Small intestine (tissue), 7 donors: ENCODE results near the gene IL16. TPM values are rescaled to one million over a fixed set of nuclear protein-coding genes. Genes with fewer than 3 reads are reported as not detected.

Experiments used
- DNase-seq, 2 donors: peaks; one replicate each; pipeline versions ENCODE4 v3.0.0 to v3.0.0-alpha.2; 2013
- FAIRE-seq: peaks from 2 replicates; lab custom pipeline; 2012; peaks lifted over from hg19 to GRCh38; lab: Jason Lieb, UNC
- H3K27ac ChIP-seq, 3 donors: one replicate each; pipeline ENCODE4 v1.5.1; 2013; ENCODE audit warnings: low read length in 2 of 3, mild to moderate bottlenecking in 2 of 3, control low read depth in 1 of 3, inconsistent platforms in 1 of 3, low read depth in 1 of 3, moderate library complexity in 1 of 3
- H3K27me3 ChIP-seq, 3 donors: one replicate each; pipeline ENCODE4 v1.6.1; 2013; ENCODE audit warnings: low read length in 3 of 3, inconsistent platforms in 1 of 3; ENCODE audit not compliant: control insufficient read depth in 3 of 3, insufficient read depth in 3 of 3
- H3K36me3 ChIP-seq, 3 donors: one replicate each; pipeline ENCODE4 v1.6.1; 2013; ENCODE audit warnings: low read length in 3 of 3, inconsistent platforms in 1 of 3, low read depth in 1 of 3, mild to moderate bottlenecking in 1 of 3, moderate library complexity in 1 of 3; ENCODE audit not compliant: control insufficient read depth in 3 of 3, insufficient read depth in 2 of 3
- H3K4me1 ChIP-seq, 3 donors: one replicate each; pipeline ENCODE4 v1.6.1; 2013; ENCODE audit warnings: low read length in 2 of 3, inconsistent platforms in 1 of 3, low read depth in 1 of 3, mild to moderate bottlenecking in 1 of 3, moderate library complexity in 1 of 3; ENCODE audit not compliant: control insufficient read depth in 3 of 3, insufficient read depth in 2 of 3
- H3K4me3 ChIP-seq, 3 donors: one replicate each; pipeline ENCODE4 v1.5.1; 2013; ENCODE audit warnings: low read length in 3 of 3, control low read depth in 1 of 3, inconsistent platforms in 1 of 3, low read depth in 1 of 3, mild to moderate bottlenecking in 1 of 3, moderate library complexity in 1 of 3
- H3K9me3 ChIP-seq, 2 donors: one replicate each; pipeline ENCODE4 v1.6.1; 2013; ENCODE audit warnings: low read depth in 1 of 2, low read length in 1 of 2; ENCODE audit not compliant: control insufficient read depth in 2 of 2, insufficient read depth in 1 of 2
- WGBS, 3 donors: extraction: QIAGEN DNeasy Blood & Tissue Kit; methylation state at CpG; one replicate each; pipeline ENCODE4 v1.1.7; 2013; 5-methylcytosine and 5-hydroxymethylcytosine counted together
- polyA plus RNA-seq, 4 donors: library from polyadenylated mRNA; stranded (reverse) in 3 of 4; unstranded in 1 of 4; fragments of 200-250 nt in 3 of 4; fragments of 120-200 nt in 1 of 4; gene quantifications; one replicate each; pipeline versions ENCODE4 v1.2.1 to v1.2.3, GENCODE V29; 2013
- donor health status: healthy with polysubstance abuse.
- donor health status: control.
- donor health status: control.
- donor health status: Bipolar disorder and iron deficiency.
- donor health status: healthy.

IL16 gene
- polyA plus RNA-seq, 4 donors: 1.8 to 9.7 (median 7.9) TPM

GRCh38 chr15:81288616-81289015 is 91.9 kb downstream of the IL16 start:
- peaks cover 0 to 2% (median 0%) of the 10 kb centered on the region in 3 donors for H3K4me1 ChIP-seq
- no peak overlapping the region for H3K27ac ChIP-seq
- H3K36me3 ChIP-seq: no peaks in the 10 kb centered on the region
- H3K4me3 ChIP-seq: no peak overlapping the region
- FAIRE-seq (no peak), DNase-seq (no peak)
- 83 to 91% (median 89%) methylated on average over 8 of the region's 8 CpGs for WGBS, 3 donors
- no peaks in the 10 kb centered on the region for H3K9me3 ChIP-seq
- H3K27me3 ChIP-seq: no peaks in the 10 kb centered on the region

- no peak overlapping the region for H3K4me3 ChIP-seq
- no peak for FAIRE-seq
Measured at GRCh38 chr15:81289910-81290309, 93.2 kb downstream of the IL16 start.

GRCh38 chr15:81291916-81292522 is 95.3 kb downstream of the IL16 start:
- no peak overlapping the region for H3K4me3 ChIP-seq
- H3K27me3 ChIP-seq: no peaks in the 10 kb centered on the region
- H3K9me3 ChIP-seq: no peaks in the 10 kb centered on the region
- WGBS, 3 donors: 58 to 74% (median 64%) methylated on average over 5 of the region's 5 CpGs
- FAIRE-seq (no peak), DNase-seq (no peak)
- H3K27ac ChIP-seq: peak overlapping the region in 1 of 3 donors; percentile 76
- no peaks in the 10 kb centered on the region for H3K36me3 ChIP-seq
- peaks cover 0 to 3% (median 0%) of the 10 kb centered on the region in 3 donors for H3K4me1 ChIP-seq

More at GRCh38 chr15:81289910-81290309, 93.2 kb downstream of the IL16 start:
- H3K36me3 ChIP-seq: no peaks in the 10 kb centered on the region
- H3K27ac ChIP-seq: no peak overlapping the region
- no peaks in the 10 kb centered on the region for H3K9me3 ChIP-seq
- WGBS, 3 donors: 37 to 77% (median 51%) methylated on average over 4 of the region's 4 CpGs
- H3K4me1 ChIP-seq: peaks cover 0 to 3% (median 0%) of the 10 kb centered on the region in 3 donors
- no peaks in the 10 kb centered on the region for H3K27me3 ChIP-seq
- DNase-seq: no peak

GRCh38 chr15:81292523-81293001 is 95.9 kb downstream of the IL16 start:
- Histone ChIP-seq H3K27me3 (no peaks in the 10 kb centered on the region), H3K27ac (peak overlapping the region in 2 of 3 donors; percentile 63 to 76), H3K4me1 (peaks cover 0 to 3% (median 0%) of the 10 kb centered on the region in 3 donors), H3K4me3 (no peak overlapping the region), H3K9me3 (no peaks in the 10 kb centered on the region), H3K36me3 (no peaks in the 10 kb centered on the region)
- no peak for DNase-seq
- FAIRE-seq: no peak
- WGBS, 3 donors: 71 to 88% (median 86%) methylated on average over 11 to 12 of the region's 12 CpGs

- DNase-seq: peak; percentile 17 to 47
- Histone ChIP-seq H3K4me3 (peak overlapping the region in 1 of 3 donors; percentile 5), H3K9me3 (no peaks in the 10 kb centered on the region), H3K36me3 (no peaks in the 10 kb centered on the region), H3K27me3 (no peaks in the 10 kb centered on the region), H3K4me1 (peaks cover 0 to 3% (median 0%) of the 10 kb centered on the region in 3 donors), H3K27ac (peak overlapping the region; percentile 42 to 76 (median 63))
- 55 to 70% (median 57%) methylated on average over 9 of the region's 9 CpGs for WGBS, 3 donors
- no peak for FAIRE-seq
Measured at GRCh38 chr15:81293728-81294515, 97.2 kb downstream of the IL16 start.

- Histone ChIP-seq H3K4me3 (peak overlapping the region in 1 of 3 donors; percentile 5), H3K9me3 (no peaks in the 10 kb centered on the region), H3K36me3 (no peaks in the 10 kb centered on the region), H3K27me3 (no peaks in the 10 kb centered on the region), H3K27ac (peak overlapping the region; percentile 24 to 76 (median 42)), H3K4me1 (peaks cover 0 to 3% (median 0%) of the 10 kb centered on the region in 3 donors)
- FAIRE-seq (no peak), DNase-seq (peak in 1 of 2 donors; percentile 16)
- 47 to 52% (median 51%) methylated on average over 6 of the region's 6 CpGs for WGBS, 3 donors
Measured at GRCh38 chr15:81294516-81294880, 97.8 kb downstream of the IL16 start.

GRCh38 chr15:81295486-81296121 is 98.9 kb downstream of the IL16 start:
- no peak for FAIRE-seq
- 71 to 90% (median 76%) methylated on average over 5 of the region's 5 CpGs for WGBS, 3 donors
- Histone ChIP-seq H3K4me3 (no peak overlapping the region), H3K27ac (peak overlapping the region in 2 of 3 donors; percentile 64 to 85), H3K4me1 (peaks cover 0 to 3% (median 0%) of the 10 kb centered on the region in 3 donors), H3K27me3 (no peaks in the 10 kb centered on the region), H3K9me3 (no peaks in the 10 kb centered on the region), H3K36me3 (no peaks in the 10 kb centered on the region)
- DNase-seq: no peak

GRCh38 chr15:81296186-81296585 is 99.5 kb downstream of the IL16 start:
- Histone ChIP-seq H3K27me3 (no peaks in the 10 kb centered on the region), H3K9me3 (no peaks in the 10 kb centered on the region), H3K4me1 (peaks cover 0 to 3% (median 0%) of the 10 kb centered on the region in 3 donors), H3K27ac (peak overlapping the region; percentile 28 to 85 (median 64)), H3K4me3 (no peak overlapping the region), H3K36me3 (no peaks in the 10 kb centered on the region)
- WGBS, 3 donors: 61 to 80% (median 73%) methylated on average over 2 of the region's 2 CpGs
- FAIRE-seq (no peak), DNase-seq (no peak)
